Cerebellar cortex (tissue), 1 donor: ENCODE measurements around the gene ANKRD13A.

Experiments used
- DNase-seq: peaks from one replicate; pipeline ENCODE4 v3.0.0-alpha.2; 2015; ENCODE audit warnings: low spot score

ANKRD13A gene

DNA sequence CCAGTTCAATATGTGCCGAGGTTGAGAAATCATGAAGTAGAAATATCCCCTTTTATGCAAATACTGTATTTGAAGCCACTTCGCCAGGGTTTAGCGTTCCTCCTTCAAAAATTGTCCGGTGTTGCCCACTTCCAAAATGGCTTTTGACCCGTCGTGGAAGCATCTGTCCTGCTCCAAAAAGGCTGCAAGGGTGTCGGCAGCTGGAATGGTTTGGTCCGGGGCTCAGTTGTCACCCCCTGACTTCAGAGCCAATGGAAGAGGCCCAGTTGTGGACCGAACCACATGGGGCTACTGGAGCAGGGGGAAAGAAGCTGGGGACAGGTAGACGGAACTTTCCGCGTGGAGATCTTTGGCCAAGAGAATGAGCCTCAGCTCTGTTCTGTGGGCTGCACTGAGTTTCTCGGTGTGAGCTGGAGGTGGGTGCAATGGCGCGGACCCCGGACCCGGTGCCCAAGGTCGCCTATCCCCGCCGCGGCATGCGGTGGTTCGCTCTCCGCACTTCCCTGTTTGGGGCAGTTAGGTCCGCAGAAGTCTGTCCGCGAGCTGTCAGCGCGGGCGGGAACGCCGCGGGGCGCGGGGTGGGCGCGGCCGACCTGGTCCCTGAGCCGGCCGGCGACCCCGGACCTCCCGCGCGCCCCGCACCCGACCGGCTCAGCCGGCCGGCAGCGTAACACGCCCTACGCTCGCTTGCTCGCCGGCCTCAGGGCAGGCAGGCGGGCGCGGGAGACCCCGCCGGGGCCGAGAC, at the start of gene ANKRD13A:
ANKRD13A (plus strand) TSS at position 527 of the 745 bp plus-strand sequence. CDS start 259 bp downstream, outside the sequence.
- DNase-seq: peak; percentile 97

DNA sequence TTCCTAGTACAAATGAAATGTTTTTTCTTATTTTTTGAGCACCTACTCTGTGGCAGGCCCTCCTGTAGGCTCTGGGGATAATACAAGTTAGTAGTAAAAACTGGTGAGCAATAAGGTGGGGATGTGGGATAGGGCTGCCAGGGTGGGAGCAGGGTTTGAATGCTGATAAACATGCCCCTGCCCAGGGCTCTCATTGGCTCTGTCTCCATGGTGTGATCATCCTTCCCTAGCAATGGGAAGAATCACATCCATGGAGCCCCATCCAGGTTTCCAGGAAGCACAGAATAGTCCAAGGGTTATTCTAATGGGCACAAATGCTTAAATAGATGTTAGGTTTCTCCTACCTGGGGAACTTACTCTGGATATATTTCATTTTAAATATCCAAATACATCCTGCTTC, 48.6 kb upstream of the ANKRD13A start:
- DNase-seq: no peak

DNA sequence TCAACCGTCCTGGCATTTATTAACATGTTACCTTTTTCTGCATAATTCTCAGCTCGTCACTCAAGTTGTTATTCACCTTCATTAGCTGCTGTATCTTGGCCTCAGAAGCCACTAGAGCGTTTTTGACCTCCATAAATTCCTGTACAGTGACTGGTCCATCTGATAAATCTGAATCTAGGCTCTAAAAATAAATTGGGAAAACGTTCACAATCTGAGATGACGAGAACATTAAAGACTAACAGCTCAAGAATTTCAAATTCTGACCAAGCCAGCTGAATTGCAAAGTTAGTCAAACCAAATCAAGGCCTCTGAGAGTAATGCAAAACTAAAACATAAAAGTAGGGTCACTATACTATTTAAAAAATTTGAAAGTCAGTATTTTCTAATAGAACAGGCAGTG, 48.1 kb upstream of the ANKRD13A start:
- DNase-seq: no peak

DNA sequence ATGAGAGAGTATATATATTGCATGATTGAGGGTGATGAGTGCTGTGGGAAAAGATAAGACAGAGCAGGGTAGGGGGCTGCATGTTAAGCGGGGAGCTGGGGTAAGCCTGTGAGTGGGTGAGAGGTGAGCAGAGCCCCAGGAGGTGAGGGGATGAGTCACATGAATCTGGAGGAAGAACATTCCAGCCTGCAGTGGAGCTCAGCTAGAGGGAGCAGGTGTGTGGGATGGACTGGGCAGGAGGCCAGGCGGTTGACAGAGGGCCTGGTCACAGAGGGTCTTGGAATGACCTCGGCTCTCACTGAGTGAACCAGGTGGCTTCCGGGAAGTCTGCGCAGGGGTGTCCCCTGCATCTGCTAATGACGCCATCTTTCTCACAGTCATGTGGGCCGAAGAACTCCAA, 47.5 kb upstream of the ANKRD13A start:
- peak; percentile 90 for DNase-seq

DNA sequence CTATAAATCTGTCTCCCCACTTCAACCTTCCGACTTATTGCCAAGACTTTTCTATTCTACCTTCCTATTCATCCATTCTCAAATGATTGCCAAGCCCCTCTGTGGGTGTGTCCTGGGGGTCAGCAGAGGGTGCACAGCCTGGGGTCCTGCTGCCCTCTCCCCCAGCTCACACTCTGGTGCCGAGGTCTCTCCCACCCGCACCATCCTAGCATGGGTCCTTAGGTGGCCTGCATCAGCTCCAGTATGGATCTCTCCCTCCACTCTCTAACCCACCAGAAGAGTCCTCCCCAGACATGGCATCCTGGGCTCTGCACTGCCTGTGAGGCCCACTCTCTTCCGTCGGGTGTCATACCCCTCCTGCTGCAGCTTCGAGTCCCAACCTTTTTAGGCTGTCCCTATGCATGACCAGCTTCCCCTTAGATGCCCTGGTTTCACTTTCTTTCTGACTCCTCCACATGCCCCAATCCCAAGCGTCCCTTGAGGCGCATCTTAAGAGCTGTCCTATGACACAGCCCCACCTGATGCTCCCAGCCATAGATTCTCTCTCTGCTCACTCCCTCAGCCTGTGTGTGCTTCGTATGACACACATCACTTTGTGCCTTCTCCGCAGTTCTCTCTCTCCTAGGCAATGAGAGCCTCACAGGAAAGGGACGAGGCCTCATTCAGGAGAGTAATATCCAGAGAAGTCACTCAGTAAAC, 46.9 kb upstream of the ANKRD13A start:
- DNase-seq: no peak

DNA sequence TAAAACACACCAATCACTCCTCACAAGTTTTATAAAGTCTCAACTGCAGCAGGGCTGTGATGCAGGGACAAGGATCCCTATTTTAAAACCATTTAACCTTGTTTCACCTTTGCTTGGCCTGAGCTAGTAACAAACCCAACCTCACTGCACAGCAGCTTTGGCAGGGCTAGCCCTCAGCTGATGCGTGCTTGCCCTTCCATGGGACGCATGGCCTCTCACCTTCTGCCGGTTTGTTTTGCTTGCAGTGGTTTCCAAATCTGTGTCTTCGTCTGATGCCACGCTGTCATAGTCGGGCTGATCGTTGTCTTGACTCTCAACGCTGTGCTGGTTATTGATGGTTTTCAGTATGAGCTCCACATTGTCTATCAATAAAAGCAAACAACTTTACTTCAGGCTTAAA, 46.4 kb upstream of the ANKRD13A start:
- DNase-seq: no peak

DNA sequence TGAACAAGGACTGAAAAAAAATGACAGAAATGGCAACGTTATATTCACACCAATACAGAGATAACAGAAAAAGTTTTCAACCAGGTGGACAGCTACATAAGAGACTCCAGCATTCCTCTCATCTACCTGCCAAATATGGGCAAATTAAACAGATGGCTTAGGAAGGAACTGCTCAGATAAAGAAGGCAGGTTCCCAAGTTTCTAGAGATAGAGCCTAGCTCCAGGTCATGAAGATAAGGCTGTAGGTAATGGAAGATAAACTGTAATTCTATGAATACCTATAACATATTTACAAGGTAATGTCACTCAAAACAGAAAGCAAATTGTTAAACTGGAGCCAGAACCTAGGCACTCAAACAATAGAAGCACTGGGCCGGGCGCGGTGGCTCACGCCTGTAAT, 45.6 kb upstream of the ANKRD13A start:
- peak; percentile 71 for DNase-seq

DNA sequence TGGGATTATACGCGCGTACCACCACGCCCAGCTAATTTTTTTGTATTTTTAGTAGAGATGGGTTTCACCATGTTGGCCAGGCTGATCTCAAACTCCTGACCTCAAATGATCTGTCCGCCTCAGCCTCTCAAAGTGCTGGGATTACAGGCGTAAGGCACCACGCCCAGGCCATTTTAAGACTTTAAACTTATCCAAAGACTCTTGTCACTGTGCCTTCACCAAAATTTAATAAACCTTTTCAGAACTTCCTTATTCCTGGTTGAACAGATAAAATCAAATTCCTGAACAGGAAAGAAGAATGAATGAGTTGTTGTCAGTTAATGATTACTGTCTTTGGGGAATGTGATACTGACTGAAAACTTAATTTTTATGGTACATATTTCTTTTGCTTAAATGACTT, 40.9 kb upstream of the ANKRD13A start:
- no peak for DNase-seq

DNA sequence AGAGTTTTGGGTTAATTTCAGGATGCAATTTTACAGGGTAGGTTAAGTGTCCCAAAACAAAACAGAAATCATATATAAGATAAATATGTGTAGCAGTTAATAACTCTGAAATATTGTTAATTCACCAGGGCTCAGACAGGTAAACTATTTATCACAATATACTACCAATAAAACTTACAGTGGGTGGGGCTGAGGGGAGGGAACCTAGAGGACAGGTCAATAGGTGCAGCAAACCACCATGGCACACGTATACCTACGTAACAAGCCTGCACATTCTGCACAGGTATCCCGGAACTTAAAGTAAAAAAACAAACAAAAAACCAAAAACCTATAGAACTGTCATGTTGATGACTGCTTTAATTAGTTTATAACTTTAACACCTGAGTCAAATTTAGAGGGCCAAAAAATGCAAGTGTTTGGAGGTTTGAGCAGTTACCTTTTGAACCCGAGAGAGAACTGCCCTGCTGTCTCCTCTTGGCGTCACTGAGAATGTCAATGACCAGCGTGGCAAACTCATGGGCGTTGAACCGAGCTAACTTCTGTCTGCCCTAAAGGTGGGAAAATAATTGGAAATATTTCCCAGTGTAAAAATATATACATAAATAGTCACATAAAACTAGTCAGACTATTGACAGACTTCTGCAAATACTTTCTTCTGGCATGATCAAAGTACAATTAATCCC, 39.7 kb upstream of the ANKRD13A start:
- no peak for DNase-seq

DNA sequence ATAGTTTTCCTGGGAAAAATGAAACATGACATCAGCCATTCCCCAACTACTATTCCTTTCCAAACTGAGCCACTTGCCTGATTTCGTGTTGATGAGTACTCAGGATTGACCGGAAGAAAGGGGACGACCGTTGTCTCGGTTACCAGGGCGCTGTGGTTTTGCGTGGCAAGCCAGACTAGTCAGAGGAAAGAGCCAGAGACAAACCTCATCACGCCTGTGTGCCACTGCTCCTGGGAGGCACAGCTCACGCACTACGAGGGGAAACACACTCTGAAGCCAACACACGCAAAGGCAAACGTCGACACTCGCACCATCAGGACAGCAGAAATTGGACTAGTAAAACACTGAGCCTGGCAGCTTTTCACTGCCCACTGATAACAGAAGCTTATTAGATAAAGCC, 38.0 kb upstream of the ANKRD13A start:
- DNase-seq: no peak

DNA sequence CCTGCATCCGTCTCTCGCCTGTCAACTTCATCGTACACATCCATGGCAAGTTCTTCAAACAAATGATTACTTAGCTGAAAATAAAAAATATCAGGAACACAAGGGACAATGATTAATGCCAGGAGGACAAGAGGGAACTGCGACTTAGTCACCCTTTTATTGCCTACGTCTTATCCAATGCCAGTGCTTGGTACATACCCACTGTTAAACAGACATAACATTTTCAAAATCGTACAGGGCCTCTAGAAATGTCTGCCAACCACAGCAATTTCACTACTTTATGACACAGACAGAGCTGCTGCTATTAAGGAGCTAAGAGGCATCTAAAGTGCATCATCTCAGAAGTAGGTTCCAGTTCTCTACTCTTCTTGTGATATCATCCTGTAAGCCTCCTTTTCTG, 37.6 kb upstream of the ANKRD13A start:
- no peak for DNase-seq

DNA sequence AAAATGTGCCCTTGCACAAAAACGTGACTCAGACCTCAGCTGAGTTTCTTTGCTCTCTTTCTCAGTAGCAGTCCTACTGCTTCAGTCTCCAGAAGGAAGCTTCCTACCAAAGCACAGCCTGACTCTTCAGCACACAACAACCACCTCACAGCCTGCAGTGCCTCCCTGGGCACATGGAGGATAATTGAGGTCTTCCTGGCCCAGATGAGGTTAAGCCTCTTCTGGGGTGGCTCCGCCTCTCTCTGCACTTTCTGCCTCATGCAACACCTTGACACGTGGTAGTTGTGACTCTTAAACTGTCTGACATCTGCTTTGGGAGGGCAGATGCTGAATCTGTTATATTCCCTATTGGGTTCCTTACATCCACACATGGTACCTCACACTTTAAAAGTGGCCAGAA, 36.8 kb upstream of the ANKRD13A start:
- DNase-seq: no peak

DNA sequence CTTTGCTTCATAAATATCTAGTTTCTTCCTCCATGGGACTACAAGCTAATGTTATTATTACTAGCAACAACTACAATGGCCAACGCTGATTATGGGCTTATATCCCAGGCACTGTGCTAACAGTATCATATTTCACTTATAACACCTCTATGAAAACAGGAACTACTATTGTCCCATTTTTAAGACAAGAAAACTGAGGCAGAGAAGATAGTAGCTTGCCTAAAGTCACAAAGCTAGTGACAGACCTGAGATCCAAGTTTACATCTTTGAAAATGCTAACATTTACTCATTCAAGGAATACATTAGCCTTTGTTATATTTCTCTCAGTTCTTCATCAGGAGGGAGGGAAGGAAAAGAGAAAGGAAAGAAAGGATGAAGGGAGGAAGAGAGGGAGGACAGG, 35.9 kb upstream of the ANKRD13A start:
- no peak for DNase-seq

DNA sequence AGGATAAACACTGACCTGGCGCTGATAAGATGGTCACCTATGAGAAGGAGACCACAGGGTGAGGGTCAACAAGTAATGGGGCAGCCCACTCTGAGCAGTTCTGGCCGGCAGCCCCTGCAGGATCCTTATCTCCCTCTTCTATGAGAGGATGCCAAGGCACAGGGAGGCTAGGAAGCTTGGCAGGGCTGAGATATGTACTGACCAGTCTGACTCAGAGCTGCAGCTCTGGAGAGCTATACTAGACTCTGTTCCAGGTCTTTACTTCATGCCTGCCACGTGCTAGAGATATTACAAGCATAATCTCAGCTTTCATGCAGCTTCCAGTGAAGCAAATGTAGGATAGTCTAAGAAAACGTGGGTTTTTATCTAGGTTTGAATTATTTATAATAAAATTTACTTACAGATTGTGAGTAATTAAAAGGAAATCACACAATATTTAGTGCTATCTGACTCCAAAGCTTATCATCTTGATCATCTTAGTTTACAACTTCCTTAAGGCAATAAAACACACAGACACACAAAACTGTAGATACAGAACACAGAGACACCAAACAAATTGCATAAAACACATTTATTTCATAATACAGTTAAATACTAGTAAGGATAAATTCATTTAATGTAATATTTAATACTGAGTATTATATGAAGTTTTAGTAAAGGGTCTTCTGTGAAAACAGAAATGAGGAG, 35.3 kb upstream of the ANKRD13A start:
- no peak for DNase-seq

DNA sequence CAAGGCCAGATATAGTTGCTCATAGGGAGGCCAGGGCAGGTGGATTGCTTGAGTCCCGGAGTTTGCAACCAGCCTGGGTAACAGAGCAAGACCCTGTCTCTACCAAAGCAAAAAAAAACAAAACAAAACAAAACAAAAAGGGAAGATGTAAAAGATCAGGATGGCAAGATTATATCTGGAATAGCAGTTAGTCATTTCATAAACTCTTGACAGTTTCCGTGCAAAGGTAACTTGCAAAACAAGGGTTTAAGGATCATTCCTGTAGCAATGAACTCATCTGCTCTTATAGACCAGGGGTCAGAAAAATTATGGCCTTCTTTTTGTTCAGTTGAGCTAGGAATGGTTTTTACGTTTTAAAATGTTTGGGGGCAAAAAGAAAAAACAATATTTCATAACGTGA, 32.7 kb upstream of the ANKRD13A start:
- DNase-seq: no peak

DNA sequence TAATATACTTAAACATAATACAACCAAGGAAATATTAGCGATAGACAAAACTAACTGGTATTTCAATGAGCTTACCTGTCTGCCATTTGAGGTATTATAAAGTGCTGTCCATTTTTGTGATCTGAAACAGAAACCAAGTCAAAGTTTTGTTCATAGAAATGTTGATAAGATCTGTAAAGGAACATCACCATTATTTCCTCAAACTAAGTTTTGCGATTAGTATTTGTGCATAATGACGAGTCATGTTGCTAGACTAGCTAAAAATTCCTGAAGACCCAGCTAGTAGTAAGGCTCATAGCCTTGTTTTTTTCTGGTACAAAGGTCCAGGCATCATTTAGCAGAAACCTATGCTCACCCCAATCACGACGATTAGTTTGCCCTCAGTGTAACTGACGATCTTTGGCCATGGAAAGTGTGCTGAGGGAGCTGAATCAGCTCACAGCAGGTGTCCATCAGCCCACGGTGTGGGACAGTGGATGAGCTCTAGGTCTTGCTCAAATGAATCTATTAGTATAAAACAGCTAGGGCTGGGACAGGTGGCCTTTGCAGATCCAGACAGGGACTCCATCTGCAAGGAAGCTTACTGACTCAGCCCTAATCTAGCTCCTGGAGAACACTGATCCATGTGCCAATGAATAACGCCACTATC, 31.7 kb upstream of the ANKRD13A start:
- DNase-seq: no peak

DNA sequence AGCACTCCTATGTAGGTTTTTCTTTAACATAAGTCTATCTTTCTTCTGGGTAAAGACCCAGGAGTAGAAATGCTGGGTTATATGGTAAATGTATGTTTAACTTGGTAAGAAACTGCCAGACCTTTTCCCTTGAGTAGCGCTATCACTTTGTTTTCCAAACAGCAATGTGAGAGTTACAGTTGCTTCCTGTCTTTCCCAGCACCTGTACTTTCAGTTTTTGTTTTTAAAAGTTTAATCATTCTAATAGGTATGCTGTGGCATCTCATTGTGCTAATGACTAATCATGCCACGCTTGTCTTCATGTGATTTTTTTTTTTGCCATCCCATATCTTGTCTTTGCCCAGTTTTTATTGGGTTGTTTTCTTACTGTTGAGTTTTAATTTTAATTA, 31.2 kb upstream of the ANKRD13A start:
- no peak for DNase-seq

DNA sequence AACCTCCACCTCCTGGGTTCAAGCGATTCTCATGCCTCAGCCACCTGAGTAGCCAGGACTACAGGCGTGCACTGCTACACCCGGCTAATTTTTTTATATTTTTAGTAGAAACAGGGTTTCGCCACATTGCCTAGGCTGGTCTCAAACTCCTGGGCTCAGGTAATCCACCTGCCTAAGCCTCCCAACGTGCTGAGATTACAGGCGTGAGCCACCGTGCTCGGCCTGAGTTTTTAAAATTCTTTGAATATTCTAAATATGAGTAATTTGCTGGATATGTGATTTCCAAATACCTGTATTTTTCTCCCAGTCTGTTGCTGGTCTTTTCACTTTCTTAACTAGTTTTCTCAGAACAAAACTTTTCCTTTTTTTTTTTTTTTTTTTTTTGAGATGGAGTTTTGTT, 30.4 kb upstream of the ANKRD13A start:
- DNase-seq: no peak

DNA sequence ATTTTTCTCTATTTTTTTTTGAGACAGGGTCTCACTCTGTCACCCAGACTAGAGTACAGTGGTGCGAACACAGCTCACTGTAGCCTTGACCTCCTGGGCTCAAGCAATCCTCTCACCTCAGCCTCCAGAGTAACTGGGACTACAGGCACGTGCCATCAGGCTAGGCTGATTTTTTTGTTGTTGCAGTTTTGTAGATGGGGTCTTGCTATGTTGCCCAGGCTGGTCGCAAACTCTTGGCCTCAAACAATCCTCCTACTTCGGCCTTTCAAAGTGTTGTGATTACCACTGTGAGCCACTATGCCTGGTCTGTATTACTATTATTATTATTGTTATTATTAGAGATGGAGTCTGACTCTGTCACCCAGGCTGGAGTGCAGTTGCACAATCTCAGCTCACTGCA, 26.4 kb upstream of the ANKRD13A start:
- no peak for DNase-seq

DNA sequence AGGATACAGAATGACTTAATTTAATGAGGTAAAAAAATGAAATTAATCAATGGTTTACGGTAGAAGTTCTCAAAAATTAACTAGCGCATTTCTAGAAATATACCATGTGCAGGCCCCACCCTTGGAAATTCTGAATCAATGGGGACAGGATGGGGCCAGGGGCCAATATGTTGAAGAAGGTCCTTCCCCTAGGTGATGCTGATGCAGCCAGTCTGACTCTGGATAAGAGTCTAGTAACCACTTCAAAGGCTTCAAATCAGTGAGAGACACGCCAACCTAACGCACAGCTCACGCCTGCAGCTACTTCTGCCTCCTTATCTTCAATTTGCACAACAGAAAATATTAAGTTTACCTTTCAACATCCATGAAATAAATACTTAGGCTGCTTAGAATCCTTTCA, 17.9 kb upstream of the ANKRD13A start:
- no peak for DNase-seq

DNA sequence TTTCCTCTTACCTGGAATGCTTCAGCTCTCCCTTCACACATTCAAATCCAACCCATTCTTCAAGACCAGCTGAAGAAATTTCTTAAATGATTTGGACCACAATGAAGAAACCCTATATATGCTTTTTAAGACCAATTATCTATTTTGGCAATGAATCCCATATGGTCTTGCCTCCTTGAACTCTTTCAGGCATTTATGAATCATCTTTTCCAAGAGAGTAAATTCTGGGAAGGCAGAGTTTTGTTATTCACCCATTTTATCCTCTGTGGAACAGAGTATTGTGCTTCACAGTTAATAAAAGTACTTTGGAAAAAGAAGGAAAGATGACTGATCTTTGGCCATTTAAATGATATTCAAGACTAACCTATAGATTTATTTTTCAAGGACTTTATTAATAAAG, 17.0 kb upstream of the ANKRD13A start:
- DNase-seq: no peak
